GM18517 (cell line): ENCODE measurements around the gene MEIOSIN.

Experiments used
- ATAC-seq: cut with Tn5 transposase; IDR thresholded peaks from one replicate; pipeline ENCODE4 v1.9.1; 2021; ENCODE audit warnings: mild to moderate bottlenecking, moderate library complexity; ENCODE audit not compliant: unreplicated experiment

MEIOSIN gene

DNA sequence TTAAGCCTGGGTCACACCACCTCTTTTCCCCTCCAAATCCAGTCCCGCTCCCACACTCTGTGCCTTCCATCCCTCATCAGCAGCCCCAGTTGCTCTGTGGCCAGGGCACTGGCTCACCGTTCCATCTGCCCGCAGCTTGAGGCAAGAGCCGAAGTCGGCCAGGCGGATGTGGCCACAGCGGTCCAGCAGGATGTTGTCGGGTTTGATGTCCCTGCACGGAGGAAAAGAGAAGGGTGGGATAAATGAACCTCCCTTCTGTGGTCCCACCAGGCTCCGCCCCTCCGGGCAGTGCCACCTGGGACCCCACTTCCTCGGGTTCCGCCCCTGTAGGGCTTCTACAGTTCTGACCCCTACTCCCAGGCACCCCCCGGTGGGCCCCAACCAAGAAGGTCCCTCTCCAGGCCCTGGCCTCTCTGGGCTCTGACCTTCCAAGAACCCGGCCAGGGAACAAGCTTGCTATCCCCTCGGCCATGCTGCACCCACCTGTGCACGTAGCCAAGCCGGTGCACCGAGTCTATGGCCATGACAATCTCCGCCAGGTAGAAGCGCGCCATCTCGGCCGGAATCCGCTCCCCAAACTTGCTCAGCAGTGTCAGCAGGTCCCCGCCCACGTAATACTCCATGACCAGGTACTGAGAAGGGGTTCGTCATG is 44.9 kb downstream of the MEIOSIN start:
- no peak for ATAC-seq

DNA sequence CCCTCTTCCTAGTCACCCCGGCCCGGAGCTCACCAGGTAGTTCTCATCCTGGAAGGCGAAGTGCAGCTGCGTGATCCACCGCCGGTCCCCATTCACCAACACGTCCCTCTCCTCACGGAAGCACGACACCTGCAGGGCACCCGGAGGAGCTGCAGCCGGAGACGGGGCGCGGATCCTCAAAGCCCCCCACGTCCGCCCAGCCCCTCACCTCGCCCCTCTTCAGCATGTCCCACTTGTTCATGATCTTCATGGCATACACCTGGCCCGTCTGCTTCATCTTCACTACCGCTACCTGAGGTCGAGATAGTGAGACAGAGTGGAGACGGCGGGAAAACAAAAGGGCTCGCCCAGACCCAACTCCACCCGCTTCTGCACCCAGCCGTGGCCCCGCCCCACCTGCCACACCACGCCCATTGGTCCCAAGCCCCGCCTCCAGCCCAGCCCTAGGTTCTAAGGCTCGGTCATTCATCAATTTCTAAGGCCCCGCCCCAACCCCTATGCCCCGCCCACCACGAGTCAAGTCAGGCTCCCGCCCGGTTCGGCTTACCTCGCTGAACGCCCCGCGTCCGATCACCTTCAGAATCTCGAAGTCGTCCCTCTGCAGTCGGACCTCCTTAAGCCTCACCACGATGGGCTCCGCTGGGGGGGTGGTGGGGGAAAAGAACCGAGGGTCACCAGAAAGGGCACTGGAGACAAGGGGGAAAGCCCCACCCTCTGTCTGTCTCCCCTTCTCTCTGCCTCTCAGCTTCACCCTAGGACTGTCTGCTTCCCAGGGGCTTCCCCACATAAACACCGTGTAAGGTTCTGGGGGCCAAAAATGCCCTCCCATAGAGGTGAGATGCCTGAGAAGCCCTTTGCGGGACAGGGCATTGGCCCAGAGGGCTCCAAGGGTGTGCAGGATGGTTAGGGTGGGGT is 46.2 kb downstream of the MEIOSIN start:
- ATAC-seq: no peak

DNA sequence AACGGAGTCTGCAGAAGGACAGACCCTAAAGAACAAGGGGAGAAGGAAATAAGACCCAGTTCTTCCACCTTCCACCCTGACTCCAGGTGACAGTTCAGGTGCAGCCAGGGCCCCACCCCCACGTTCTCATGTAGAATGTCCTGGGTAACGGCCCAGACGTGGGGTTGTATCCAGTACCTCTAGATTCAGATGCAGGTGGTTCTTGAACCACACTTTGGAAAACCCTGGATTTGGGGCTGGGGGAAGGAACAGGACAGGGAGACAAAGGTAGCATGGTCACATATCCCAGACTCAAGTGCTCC is 46.9 kb downstream of the MEIOSIN start:
- no peak for ATAC-seq

DNA sequence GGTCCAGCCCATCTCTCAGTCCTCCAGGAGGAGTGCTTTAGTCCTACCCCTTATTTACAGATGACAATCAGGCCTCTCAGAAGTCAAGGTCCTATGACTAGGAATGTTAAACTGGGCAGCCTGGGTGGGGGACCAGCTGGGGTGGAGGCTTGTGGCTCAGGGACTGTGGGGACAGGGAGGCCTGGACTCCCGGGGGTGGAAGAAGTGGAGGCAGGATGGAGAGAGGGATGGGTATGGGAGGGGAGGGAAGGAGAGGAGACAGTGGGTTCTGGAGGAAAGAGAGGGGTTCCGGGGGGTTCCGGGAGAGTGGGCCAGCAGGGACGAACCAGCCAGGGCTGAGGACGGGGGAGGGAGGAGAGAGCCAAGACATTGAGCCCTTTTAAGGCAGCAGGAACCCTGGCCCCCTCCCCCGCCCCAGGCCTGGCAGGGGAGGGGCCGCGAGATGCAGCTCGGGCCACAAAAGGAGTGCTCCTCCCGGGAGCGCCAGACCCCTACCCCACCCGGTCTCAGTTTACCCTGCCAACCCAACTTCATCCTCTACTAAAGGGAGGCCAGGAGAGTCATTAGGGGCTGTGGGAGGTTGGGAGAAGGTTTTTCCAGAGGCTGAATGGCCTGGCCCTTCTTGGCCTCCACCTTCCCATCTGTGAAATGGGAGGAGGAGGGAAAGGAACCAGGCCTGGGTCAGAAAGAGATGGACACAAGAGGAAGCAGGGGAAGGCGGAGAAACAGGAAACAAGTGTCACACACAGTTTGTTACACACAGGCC is 47.4 kb downstream of the MEIOSIN start:
- no peak for ATAC-seq

DNA sequence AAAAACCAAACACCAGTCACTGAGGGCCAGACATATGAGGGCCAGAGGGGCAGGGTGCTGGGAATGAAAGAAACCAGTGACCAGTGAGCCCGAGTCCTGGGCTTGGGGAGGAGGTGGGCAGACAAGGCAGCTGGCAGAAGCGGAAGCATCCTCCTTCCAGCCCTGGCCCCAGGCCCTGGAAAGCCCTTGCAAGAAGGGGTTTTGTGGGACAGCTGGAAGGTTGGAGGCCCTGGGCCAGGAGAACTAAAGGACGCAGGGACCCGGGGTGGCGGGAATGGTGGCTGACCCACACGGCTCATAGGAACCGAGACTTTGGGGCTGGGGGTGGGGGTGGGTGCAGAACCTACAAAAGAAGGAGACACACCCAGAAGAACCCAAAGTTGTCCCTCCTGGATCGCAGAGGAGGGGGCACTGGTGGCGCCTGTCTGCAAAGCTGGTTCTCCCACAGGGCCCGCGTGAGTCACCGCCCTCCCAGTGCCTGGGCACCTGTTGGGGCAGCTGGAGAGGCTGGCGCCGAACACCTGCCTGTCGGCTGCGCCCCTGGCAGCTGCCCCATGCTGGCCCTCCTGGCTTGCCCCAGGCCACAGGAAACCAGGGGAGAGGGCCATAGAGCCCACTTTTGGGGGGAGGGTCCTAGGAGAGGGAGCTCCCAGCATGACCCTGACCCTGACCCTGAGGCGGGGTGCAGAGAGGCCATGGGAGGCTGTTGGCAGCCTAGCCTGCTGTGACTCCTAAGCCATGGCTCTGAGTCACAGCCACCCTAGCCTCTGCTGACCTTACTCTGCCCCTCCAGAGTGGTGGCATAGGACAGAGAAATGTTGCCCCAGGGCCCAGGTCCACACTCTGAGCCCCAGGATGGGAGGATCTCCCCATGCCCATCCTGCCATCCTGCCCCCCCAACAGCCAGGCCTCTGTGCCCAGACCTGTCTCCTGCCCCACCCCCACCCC is 48.2 kb downstream of the MEIOSIN start:
- ATAC-seq: no peak

DNA sequence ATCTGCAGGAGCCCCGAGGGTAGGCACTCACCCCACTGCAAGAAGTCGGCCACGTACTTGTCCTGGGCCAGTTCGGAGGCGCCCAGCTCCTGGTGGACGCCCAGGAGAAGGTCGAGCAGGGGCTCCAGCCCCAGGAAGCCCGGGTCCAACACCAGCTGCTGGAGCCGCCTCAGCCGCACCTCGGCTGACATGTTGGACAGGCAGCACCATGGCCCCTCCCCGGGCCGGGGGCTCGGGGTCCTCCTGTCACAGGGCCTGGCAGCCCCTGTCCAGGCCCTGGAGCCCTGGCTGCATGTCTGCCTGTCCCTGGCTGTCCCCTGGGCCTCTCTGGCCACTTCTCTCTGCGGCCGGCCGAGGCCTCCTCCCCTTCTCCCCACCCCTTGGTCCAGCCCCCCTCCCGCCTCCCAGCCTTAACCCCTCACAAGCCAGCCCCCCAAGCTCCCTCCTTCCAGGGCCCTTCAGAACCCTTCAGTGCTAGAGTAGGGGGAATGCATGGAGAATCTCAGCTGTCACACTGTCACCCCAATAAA is 49.0 kb downstream of the MEIOSIN start, which contains the start of gene DMPK:
TSS of gene DMPK (minus strand) at position 329 of the 530 bp plus-strand sequence. CDS start at position 191, 138 bp downstream.
- ATAC-seq: no peak

DNA sequence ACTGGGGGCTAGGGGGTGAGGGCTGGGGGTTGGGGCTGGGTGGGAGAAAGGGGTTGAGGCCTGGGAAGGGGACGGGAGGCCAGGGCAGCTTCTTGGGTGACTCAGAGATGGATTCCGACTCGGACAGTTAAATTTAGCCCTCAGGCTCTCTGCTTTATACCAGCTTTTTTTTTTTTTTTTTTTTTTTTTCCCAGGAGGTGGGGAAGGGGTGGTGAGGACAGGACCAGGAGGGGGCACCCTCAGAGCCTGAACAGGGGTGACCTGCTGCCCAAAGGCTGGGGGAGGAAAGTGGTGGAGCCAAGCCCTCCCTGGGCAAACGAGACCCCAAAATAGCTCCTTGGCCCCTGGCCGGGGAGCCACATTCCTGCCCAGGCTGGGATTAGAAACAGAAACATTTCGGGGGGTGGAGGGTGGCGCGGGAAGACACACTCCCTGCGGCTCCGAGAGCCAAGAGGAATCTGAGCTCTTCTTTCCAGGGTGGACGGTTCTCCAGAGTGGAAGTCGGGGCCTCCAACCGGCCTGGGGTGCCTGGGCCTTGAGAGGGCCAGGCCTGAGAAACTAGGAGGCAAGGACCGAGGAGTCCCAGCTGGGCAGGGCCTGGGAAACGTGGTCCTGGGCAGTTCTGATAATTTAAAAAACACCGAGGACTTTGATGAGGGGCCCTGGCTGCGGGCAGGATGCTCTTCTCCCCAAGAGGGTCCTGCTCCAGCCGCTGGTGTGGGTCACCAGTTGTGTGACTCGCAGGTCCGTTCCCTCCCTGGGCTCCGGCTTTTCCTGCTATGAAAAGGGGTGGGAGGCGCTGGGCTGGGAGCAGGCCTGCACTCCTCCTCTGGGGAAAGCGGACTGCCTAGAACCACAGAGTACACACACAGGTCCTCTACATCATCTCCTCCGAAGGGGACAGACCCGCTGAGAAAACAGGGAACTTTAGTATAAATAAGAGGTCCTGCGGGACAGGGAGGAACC is 49.9 kb downstream of the MEIOSIN start:
- ATAC-seq: no peak

DNA sequence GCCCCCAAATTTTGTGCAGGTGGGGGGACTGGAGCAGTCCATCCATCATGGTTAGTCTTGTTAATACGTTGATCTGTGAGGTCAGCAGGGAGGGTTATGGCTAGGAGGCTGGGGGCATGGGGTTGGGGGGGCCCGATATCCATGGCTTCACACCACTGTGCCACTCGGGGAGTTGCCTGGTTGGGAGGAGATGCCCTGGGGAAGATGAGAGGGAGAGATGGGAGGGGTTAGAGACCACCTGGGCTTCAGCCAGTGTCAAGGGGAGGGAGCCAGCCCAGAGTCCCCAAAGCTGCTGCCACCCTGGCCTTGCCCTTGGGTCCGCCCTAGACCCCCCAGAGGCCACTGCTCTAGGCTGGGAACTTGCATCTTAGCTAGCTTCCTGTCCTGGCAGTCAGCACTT is 50.9 kb downstream of the MEIOSIN start:
- ATAC-seq: no peak

DNA sequence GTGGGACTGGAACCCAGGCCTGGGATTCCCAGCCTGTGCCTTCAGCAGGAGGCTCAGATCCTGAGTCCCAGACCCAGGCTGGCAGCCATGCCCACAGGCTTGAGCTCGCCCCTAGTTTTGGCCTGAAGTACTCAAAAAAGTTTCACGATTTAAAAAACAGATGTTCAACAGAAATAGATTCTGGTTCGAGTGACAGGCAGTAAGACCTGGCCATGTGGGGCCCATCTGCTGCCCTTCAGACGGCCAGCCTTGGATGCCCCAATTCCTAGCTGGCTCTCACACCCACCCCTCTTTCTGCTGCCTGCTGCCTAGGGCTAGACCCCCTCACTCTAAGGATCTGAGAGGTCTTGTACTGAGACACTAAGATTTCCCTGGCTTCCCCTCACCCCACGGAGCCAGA is 51.9 kb downstream of the MEIOSIN start:
- no peak for ATAC-seq

DNA sequence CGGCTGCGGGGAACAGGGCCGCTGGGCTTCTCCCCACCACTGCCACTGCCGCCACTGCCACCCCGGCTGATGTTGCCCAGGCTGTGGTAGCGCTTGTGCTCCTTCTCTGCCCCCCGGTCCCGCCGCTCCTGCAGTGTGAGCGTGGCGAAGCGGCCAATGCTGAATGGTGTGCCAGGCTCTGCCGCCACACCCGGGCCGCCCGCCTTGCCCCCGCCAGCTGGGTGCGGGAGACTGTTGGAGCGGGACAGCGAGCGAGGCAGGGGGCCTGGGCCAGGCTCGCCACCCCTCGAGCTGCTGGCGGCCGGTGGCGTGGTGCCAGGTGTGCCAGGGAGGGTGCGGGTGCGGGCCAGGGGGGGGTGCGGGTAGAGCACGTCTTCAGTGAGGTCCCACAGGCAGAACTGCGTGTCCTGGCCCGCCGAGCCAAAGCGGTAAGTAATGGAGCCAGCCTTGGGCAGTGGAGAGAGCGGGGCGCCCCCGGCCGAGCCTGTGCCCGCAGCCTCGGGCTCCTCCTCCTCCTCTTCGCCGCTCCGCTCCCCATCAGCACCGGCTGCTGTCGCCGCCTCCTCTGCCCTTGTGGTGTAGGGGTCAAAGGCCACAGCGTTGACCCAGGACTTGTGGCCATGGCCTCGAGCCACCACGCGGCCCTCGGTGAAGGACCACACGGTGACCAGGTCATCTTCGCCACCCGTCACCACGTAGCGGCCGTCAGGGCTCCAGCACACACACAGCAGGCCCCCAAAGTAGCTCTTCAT is 52.7 kb downstream of the MEIOSIN start:
- ATAC-seq: no peak

DNA sequence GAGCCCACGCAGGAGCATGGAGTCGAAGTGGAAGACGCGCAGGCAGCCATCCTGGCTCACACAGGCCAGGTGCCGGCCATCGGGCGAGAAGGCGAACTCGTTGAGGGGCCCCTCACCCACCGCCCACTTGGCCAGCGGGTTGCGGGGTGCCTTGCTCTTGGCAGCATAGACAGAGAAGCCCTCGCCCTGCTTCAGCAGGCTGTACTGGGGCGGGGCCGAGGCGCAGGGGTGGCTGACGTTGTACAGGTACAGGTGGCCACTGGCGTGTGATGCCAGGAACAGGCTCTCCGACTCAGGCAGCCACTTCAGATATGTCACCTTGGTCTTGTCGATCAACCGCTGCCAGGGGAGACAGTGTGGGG is 53.3 kb downstream of the MEIOSIN start:
- ATAC-seq: no peak

DNA sequence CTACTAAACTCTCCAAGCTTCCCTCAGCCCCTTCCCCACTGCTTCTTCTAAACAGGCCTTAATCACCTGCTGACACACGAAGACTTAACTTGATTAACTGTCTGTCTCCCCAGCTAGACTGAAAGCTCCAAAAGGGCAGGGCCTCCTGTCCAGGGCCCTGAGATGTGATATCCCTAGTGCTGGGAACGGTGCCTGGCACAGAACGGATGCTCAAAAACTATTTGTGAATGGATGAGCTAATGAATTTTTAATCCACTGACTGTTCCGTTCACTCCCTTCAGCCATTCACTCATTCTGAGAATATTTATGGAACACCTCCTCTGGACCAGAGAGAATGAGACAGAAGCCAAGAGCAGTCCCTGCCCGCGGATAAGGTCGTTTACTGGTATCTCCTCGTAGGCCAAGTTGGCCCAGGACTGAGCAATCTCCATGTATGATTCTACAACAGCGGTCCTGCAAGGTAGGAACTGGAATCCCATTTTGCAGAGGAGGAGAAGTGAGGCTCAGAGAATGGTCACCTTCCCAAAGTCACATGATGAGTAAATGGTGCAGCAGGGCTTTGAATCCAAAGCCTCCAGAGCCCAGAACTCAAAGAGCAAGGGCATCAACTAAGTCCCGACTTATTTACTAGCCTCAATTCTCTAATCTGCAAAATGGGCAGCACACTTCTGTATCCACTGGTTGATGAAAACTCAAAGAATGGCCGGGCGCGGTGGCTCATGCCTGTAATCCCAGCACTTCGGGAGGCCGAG is 56.0 kb downstream of the MEIOSIN start:
- ATAC-seq: no peak

DNA sequence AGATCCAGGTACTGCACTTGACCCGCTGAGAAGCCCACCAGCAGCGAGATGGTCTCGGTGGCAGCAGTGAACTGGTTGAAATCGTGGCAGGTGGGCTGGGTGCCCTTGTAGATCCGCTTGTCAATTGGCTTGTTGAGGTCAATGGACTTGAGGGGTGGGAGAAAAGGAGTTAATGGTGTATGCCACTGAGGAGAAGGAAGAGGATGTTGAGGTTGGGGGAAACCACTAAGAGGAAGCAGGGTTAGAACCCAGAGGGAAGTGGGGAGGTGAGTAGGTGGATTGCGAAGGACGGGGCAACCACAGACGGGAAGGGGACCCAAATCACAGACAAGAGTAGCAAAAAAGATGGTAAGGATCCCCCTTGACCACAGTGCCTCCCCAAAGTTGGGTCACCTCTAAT is 57.7 kb downstream of the MEIOSIN start:
- no peak for ATAC-seq

DNA sequence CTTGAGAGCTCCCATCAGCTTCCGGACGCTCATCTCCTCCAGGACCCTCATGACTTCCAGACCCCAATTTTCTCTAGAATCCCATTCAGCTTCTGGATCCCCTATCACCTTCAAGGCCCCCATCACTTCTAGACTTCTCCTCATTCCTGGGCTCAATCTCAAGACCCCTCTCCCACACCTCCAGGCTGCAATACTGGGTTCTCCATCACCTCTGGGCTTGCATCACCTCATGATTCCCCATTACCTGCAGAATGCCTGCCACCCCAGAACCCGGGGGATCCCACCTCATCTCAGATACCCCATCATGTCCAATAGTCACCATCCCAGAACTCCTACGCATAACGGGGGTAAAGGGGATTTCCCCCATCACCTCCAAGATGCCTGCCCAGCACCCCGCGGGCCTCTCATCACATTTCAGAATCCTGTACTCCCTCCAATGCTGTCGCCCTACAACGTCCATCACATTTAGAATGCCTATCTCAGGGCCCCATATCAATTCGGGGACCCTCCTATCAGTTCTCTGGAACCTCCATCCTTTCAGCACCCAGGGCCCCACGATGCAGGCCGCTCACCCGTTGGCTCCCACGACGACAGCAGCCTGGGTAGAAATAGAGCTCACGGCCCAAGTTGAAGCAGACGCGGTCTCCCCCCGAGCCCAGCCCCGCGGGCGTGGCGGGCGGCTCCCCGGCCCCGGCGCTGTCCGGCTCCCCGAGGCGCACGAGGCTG is 58.7 kb downstream of the MEIOSIN start:
- ATAC-seq: peak; percentile 5

DNA sequence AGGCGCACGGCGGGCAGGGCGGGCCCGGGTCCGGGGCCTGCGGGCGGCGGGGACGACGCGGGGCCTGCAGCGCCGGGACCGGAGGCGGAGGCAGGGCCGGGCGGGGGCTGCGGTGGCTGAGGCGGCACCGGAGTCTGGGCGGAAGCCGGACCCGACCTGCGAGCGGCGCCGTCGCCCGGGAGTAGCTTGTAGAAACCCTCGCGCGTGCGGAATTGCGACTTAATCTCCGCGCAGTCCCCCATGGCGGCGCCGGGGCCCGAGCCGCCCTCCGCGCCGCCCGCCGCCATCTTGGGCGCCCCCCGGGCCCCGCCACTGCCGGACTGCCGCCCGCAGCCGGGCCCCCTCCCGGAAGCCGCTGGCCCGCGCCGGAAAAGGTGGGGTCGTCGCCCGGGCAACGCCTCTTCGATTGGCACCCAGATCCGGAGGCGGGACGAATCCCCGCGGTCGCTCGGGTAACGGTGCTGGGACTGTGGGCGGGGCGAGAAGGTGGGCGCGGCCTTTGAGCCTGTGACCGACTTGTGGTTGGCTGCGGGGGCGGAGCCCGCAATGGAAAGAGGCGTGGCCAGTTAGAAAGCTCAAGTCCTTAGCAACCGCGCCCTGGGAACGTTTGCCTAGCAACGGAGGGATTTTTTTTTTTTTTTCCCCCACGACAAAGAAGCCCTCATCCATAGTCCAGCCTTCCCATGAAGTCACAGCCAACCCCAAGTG is 59.4 kb downstream of the MEIOSIN start, which contains the start of gene DMWD:
TSS of gene DMWD (minus strand) at position 376 of the 708 bp plus-strand sequence. CDS start at position 287, 89 bp downstream.
- peak; percentile 86 for ATAC-seq

DNA sequence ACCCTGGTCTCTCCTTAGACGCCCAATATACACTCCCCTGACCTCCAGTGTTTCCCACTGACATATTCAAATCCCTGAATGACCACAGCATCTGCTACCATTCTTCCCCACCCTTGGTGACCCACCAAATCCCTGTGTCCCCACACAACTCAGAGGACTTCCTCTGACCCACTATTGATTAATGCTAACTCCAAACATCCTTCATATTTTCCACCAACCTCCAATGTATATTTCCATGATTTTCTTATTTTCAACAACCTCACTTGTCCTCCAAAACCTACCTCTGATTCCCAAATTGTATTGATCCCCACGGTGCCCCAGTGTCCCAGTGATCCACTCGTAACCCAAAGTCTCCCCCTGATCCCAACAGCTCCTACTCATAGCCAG is 59.9 kb downstream of the MEIOSIN start:
- ATAC-seq: no peak
